Rectal smooth muscle tissue (tissue), 1 donor: ENCODE results near the gene NELFA.

Experiments used
- H3K27ac ChIP-seq: one replicate; pipeline ENCODE4 v1.7.0; 2013; ENCODE audit warnings: low read depth, low read length, inconsistent platforms
- H3K27me3 ChIP-seq: one replicate; pipeline ENCODE4 v1.7.0; 2013; ENCODE audit warnings: low read length; ENCODE audit not compliant: control insufficient read depth, insufficient read depth
- H3K36me3 ChIP-seq: one replicate; pipeline ENCODE4 v1.7.0; 2013; ENCODE audit warnings: low read length; ENCODE audit not compliant: control insufficient read depth, insufficient read depth
- H3K4me1 ChIP-seq: one replicate; pipeline ENCODE4 v1.7.0; 2013; ENCODE audit warnings: low read length; ENCODE audit not compliant: control insufficient read depth, insufficient read depth
- H3K4me3 ChIP-seq: one replicate; pipeline ENCODE4 v1.7.0; 2013; ENCODE audit warnings: low read length
- H3K9ac ChIP-seq: one replicate; pipeline ENCODE4 v1.7.0; 2013; ENCODE audit warnings: low read length

NELFA gene

GRCh38 chr4:1943928-1944327 is 64.8 kb downstream of the NELFA start:
- no peak overlapping the region for H3K27ac ChIP-seq
- H3K36me3 ChIP-seq = peaks cover 15% of the 10 kb centered on the region
- H3K27me3 ChIP-seq = no peaks in the 10 kb centered on the region
- no peak overlapping the region for H3K9ac ChIP-seq
- no peak overlapping the region for H3K4me3 ChIP-seq
- H3K4me1 ChIP-seq = no peaks in the 10 kb centered on the region

GRCh38 chr4:1940566-1940965 is 68.2 kb downstream of the NELFA start:
- Histone ChIP-seq H3K4me3 (no peak overlapping the region), H3K27me3 (no peaks in the 10 kb centered on the region), H3K27ac (no peak overlapping the region), H3K36me3 (peaks cover 15% of the 10 kb centered on the region), H3K9ac (no peak overlapping the region), H3K4me1 (no peaks in the 10 kb centered on the region)

- no peak overlapping the region for H3K4me3 ChIP-seq
- no peak overlapping the region for H3K9ac ChIP-seq
- H3K27me3 ChIP-seq = no peaks in the 10 kb centered on the region
- no peaks in the 10 kb centered on the region for H3K4me1 ChIP-seq
- H3K36me3 ChIP-seq = peaks cover 19% of the 10 kb centered on the region
- H3K27ac ChIP-seq = no peak overlapping the region
Measured at GRCh38 chr4:1939664-1940509, 68.9 kb downstream of the NELFA start.

DNA sequence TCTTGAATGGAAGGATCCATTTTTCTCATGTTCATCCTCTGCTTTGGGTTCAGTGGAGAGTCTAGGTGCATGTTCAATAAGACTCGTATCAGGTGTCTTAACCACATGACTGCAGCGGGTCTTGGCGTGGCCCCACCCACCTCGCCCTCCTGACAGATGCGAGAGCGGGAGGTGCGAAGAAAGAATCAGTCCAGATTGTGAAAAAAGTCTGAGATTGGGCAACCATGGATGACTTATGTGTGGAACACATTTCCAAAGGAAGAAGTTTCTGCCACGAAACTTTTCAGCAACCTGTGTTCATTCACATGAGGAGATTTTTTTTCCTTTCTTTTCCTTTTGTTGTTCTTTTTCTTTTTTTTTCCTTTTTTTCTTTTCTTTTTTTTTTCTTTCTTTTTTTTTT is 70.7 kb downstream of the NELFA start:
- H3K9ac ChIP-seq = no peak overlapping the region
- no peaks in the 10 kb centered on the region for H3K4me1 ChIP-seq
- H3K27ac ChIP-seq = no peak overlapping the region
- no peak overlapping the region for H3K4me3 ChIP-seq
- no peaks in the 10 kb centered on the region for H3K27me3 ChIP-seq
- peaks cover 16% of the 10 kb centered on the region for H3K36me3 ChIP-seq

GRCh38 chr4:1937550-1937949 is 71.2 kb downstream of the NELFA start:
- H3K9ac ChIP-seq = no peak overlapping the region
- H3K4me3 ChIP-seq = no peak overlapping the region
- peaks cover 20% of the 10 kb centered on the region for H3K36me3 ChIP-seq
- no peaks in the 10 kb centered on the region for H3K4me1 ChIP-seq
- H3K27me3 ChIP-seq = no peaks in the 10 kb centered on the region
- no peak overlapping the region for H3K27ac ChIP-seq

DNA sequence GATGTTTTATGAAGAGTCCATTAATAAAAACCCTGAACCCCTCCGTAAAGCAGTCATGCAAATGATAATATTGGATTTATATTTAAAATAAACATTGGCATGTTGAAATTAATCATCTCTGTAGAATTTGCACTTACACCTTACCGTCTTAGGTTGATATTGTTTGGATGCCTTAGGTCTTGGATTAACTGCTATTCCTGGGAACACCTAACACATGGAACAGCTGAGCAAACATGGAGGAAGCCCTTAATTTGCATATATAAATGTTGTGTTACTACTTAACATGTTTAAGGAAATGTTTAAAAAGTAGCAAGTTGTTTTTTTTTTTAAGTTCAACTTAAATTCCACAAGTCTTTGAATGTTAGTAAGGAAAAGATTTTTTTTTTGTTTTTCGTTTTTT is 75.1 kb downstream of the NELFA start:
- no peaks in the 10 kb centered on the region for H3K4me1 ChIP-seq
- peaks cover 26% of the 10 kb centered on the region for H3K36me3 ChIP-seq
- no peak overlapping the region for H3K9ac ChIP-seq
- no peaks in the 10 kb centered on the region for H3K27me3 ChIP-seq
- no peak overlapping the region for H3K4me3 ChIP-seq
- no peak overlapping the region for H3K27ac ChIP-seq

DNA sequence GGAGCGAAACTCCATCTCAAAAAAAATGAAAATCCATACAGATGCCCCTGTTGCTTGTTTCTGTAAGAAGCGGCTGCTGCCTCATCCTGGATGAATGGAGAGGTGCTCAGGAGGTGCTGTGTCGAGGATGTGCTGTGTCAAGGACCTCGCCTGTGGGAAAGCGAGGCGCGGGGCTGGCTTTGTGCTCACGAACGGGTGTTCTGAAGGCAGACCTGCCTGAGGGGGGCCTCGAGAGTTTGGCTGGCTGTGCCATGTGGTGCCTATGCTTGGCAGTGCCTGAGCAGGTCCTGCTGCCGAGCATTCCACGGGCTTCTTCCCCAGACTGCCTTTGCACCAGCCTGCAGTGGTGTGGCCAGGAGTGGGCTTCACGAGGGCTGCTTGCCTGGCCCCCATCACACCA is 76.0 kb downstream of the NELFA start:
- Histone ChIP-seq H3K9ac (no peak overlapping the region), H3K36me3 (peaks cover 25% of the 10 kb centered on the region), H3K27me3 (no peaks in the 10 kb centered on the region), H3K4me3 (no peak overlapping the region), H3K27ac (no peak overlapping the region), H3K4me1 (no peaks in the 10 kb centered on the region)
